Activated T-helper 1 cell treated with Interleukin-2 at 50 U/mL for 16 hours (primary cell): ENCODE data around the gene PEX11G.

Experiments
- DNase-seq: peaks from one replicate; pipeline ENCODE4 v3.0.0-alpha.2; 2020; ENCODE audit warnings: low read depth

Gene PEX11G

DNA sequence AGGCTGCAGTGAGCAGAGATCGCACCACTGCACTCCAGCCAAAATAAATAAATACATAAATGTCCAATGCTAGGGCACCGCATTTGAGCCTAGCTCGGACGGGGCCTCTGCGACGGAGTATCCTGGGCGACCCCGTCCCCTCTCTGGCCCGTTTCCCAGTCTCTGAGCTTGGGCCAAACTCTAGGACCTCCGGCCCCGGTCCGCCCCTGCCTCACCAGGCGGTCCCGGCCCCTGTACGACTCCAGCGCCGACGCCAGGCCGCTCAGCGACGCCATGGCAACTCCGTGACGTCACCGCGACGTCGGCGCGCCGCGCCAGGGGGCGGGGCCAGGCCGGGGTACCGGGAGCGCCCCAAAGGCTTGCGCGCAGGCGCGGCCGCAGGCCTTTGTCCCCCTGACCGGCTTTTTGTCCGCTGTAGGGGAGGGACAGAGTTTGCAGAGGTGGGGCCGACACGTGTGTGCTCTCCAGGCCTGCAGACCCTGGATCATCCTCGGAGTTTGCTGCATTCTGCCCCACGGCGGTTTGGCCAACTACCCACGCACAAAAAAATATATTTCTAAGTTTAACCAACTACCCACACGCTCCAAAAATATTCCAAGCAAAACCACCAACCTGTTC is at the start of gene PEX11G:
Gene PEX11G, minus strand, starts transcription at position 300 of the 618 bp plus-strand sequence. Its CDS starts 25 bp downstream, at position 275.
- DNase-seq = peak; percentile 87

DNA sequence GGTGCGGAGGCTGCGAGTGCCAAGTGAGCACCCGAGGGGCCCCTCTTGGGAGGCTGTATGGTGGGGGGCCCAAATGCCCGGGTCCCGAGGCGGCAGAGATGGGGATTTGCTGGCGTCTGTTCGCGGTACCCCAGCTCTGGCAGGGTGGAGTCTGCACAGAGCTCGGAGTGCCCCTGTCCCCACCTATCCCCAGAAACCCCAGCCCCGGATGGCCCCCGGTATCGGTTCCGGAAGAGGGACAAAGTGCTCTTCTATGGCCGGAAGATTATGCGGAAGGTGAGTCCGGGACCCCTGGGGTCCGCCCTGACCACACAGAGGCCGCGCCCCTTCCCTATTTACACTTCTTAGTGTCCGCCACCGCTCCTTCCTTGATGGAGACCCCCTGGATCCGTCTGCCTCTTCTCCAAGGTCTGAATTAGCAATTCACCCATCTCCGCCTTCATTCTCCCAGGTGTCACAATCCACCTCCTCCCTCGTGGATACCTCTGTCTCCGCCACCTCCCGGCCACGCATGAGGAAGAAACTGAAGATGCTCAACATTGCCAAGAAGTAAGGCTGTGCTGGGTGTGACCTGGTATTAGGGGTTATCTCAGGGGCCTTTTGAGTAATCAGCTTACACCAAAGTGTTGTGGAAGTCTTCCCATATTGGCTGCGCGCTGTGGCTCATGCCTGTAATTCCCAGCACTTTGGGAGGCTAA is 47.3 kb upstream of the PEX11G start:
- no peak for DNase-seq

- DNase-seq = peak; percentile 87
Observed at GRCh38 chr19:7535047-7535997, 46.5 kb upstream of the PEX11G start, which contains the start of gene PNPLA6. Gene PNPLA6 (plus strand): TSS chr19:7535717. CDS start chr19:7535789, 72 bp downstream.

GRCh38 chr19:7534531-7535046 is 45.8 kb upstream of the PEX11G start:
- no peak for DNase-seq

- peak; percentile 73 for DNase-seq
Observed at GRCh38 chr19:7533925-7534480, 45.2 kb upstream of the PEX11G start.

DNA sequence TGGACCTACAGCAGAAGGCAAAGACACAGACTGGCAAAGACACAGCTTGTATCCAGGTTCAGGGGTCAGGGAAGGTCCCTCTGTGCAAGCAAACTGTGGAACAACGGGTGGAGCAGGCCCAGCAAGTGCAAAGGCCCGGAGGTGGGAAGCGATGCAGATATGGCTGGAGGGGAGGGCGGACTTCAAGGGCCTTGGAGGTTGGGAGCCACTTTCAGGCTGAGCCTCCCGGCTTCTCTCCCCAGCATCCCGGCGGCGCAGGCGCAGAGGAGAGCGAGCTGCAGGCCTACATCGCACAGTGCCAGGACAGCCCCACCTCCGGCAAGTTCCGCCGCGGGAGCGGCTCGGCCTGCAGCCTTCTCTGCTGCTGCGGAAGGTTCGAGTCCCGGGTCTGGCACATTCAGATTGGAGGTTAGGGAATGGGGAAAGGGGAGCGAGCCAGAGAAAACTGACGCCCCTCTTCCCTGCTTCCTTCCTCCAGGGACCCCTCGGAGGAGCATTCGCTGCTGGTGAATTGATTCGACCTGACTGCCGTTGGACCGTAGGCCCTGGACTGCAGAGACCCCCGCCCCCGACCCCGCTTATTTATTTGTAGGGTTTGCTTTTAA is 44.5 kb upstream of the PEX11G start:
- no peak for DNase-seq

GRCh38 chr19:7529610-7530490 is 41.0 kb upstream of the PEX11G start:
- DNase-seq = no peak

- no peak for DNase-seq
Observed at GRCh38 chr19:7529246-7529600, 40.4 kb upstream of the PEX11G start.

DNA sequence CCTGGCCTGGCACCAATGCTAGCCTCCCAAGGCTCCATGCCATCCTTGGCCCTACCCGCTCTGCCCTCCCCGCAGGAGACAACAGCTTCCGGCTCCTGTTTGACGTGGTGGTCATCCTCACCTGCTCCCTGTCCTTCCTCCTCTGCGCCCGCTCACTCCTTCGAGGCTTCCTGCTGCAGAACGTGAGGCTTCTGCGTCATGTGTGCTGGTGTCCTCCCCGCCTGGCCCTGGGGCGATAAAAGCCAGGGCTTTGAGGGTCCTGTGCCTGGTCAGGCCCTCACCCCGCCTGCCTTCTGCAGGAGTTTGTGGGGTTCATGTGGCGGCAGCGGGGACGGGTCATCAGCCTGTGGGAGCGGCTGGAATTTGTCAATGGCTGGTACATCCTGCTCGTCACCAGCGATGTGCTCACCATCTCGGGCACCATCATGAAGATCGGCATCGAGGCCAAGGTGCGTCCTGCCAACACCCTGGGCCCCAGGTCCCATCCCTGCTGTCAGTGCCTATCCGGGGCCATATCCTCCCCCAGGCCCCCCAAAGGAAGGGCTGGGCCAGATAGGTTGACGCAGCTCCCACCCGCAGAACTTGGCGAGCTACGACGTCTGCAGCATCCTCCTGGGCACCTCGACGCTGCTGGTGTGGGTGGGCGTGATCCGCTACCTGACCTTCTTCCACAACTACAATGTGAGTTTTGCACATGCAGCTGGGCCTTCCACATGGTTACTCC is 39.8 kb upstream of the PEX11G start:
- DNase-seq = no peak

GRCh38 chr19:7528192-7528519 is 39.3 kb upstream of the PEX11G start:
- no peak for DNase-seq

DNA sequence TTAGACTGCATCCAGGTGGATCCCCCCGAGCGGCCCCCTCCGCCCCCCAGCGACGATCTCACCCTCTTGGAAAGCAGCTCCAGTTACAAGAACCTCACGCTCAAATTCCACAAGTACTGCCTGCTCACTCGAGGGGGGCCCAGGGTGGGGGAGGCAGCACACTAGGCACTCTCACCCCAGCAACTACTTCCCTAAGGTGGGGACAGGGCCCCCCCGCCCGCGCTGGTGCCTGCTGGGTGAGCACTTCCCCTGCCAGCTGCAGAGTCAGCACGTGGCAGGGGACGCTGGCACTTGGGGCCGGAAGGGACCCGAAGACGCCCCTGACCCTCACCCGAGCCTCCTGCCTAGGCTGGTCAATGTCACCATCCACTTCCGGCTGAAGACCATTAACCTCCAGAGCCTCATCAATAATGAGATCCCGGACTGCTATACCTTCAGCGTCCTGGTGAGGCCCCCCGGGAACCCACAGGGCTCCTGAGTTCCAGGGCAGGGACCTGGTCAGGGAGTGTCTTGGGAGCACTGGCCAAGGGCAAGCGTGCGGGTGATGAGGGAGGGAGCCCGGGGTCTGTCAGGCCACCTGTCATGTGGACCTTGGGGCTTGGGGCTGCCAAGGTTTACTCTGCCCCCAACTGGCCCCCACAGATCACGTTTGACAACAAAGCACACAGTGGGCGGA is 38.8 kb upstream of the PEX11G start:
- DNase-seq = no peak

GRCh38 chr19:7526059-7526929 is 37.5 kb upstream of the PEX11G start:
- no peak for DNase-seq

- no peak for DNase-seq
Observed at GRCh38 chr19:7524992-7525739, 36.3 kb upstream of the PEX11G start.

DNA sequence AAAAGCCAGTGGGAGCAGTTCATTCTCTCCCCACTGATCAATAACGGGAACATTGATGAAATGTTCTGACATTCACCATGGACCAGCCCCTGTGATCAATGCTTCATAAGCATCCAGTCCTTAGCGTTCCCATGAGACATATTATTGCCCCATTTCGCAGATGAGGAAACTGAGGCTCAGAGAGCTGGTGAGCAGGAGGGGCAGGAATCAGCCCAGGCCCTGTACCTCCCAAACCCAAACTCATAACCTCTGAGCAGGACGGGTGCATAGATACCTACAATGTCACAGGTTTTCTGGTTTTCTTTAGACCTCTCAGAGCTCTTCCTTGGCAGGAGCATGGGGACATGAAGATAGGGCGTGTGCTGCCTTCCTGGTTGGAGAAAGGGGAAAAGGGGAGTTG is 35.7 kb upstream of the PEX11G start:
- no peak for DNase-seq

GRCh38 chr19:7522923-7523667 is 34.3 kb upstream of the PEX11G start:
- no peak for DNase-seq

- peak; percentile 100 for DNase-seq
Observed at GRCh38 chr19:7522072-7522922, 33.5 kb upstream of the PEX11G start, which contains the start of gene MCOLN1. Gene MCOLN1 (plus strand): TSS chr19:7522624. CDS start chr19:7522751, 127 bp downstream.
